Measurements from ENCODE around the gene RRP1B.
"Not testable (repeated sequence)": the region's sequence is repeated elsewhere in the genome, so short reads cannot be mapped to it uniquely, and the experiment has no call there.

- TF ChIP-seq SNAI2 (CRISPR knock-in tag; IDR thresholded peaks at IDR 0.05); PPARA (CRISPR knock-in tag; IDR thresholded peaks at IDR 0.05; ENCODE audit: borderline replicate concordance); ZNF565 (CRISPR knock-in tag; conservative IDR thresholded peaks at IDR 0.05; ENCODE audit: low read depth); ESRRG (CRISPR knock-in tag; IDR thresholded peaks at IDR 0.05); GLIS3 (CRISPR knock-in tag; IDR thresholded peaks at IDR 0.05); CSRNP3 (CRISPR knock-in tag; IDR thresholded peaks at IDR 0.05); ZFP3 (CRISPR knock-in tag; IDR thresholded peaks at IDR 0.05); PATZ1 (CRISPR knock-in tag; IDR thresholded peaks at IDR 0.05; ENCODE audit: borderline replicate concordance); TCF4 (CRISPR knock-in tag; IDR thresholded peaks at IDR 0.05; ENCODE audit: borderline replicate concordance); BACH2 (CRISPR knock-in tag; IDR thresholded peaks at IDR 0.05; ENCODE audit: borderline replicate concordance); ZFP30 (CRISPR knock-in tag; IDR thresholded peaks at IDR 0.05); ZNF70 (CRISPR knock-in tag; IDR thresholded peaks at IDR 0.05): not testable (repeated sequence)
Observed at GRCh38 chr21:43680421-43680820, 21.1 kb downstream of the RRP1B start.

All from SK-N-SH treated with all-trans-retinoic acid at 6 μM for 48 hours (cell line).